ENCODE measurements around the gene PDCD4.

Gene PDCD4

DNA sequence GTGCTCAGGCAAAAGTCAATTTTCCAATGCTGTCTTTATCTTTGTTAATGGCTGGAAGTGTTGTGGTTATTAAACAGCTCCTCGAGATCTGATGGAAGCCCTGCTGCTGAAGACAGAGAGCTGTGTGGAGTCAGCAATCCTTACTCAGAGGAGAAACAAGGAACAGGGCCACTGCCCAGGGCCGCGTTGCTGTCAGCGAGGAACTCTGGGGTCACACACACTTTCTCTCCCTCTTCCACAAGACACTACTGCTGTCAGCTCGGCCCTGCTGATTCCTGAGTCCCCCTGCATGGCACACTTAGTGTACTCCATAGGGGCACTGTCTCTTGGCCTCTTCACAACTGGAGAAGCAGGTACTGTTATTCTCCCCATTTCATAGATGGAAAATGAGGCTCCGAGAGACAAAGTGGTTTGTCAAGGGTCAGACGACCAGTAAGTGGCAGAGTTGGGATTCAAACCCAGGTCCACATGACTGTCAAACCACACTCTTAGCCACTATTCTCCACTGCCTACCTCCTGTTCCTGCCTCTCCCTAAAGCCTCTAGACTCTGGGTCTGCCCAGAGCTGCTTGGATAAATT, 29.3 kb upstream of the PDCD4 start:
- no peak for DNase-seq (ENCODE audit: low spot score)

DNA sequence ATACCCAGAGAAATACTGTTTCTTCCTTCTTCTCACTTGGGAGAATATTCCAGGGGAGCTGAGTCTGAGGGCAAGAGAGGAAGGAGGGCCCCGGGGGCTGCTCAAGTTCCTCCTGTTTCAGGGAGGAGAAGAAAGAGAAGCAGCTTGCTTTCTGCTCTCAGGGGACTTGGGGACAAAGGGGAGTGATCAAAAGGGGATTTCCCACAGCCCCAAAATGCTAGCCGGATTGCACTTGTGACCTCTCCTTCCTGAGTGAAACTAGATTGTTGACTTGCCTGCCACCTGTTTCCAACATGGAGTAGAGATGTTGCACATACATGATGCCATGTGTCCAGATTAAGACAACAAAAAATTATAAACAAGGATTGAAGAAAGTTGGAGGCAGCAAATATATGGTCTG, 28.7 kb upstream of the PDCD4 start:
- peak; percentile 76 for DNase-seq (ENCODE audit: low spot score)

- no peak for DNase-seq (ENCODE audit: low spot score)
Observed at GRCh38 chr10:110843796-110844616, 27.7 kb upstream of the PDCD4 start.

DNA sequence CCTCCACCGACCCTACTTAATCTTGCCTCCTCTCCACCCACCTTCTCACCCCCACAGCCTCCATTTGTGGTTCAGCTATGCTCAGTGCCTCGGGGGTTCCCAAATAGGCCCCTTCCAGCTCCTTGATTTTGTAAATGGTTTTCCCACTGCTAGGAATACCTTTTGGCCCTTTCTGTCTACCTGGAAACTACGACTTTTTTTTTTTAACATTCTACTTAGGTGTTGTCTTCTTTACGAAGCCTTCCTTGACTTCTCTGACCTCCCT, 27.2 kb upstream of the PDCD4 start:
- DNase-seq (ENCODE audit: low spot score), result no peak

- no peak for DNase-seq (ENCODE audit: low spot score)
Observed at GRCh38 chr10:110845192-110845755, 26.5 kb upstream of the PDCD4 start.

DNA sequence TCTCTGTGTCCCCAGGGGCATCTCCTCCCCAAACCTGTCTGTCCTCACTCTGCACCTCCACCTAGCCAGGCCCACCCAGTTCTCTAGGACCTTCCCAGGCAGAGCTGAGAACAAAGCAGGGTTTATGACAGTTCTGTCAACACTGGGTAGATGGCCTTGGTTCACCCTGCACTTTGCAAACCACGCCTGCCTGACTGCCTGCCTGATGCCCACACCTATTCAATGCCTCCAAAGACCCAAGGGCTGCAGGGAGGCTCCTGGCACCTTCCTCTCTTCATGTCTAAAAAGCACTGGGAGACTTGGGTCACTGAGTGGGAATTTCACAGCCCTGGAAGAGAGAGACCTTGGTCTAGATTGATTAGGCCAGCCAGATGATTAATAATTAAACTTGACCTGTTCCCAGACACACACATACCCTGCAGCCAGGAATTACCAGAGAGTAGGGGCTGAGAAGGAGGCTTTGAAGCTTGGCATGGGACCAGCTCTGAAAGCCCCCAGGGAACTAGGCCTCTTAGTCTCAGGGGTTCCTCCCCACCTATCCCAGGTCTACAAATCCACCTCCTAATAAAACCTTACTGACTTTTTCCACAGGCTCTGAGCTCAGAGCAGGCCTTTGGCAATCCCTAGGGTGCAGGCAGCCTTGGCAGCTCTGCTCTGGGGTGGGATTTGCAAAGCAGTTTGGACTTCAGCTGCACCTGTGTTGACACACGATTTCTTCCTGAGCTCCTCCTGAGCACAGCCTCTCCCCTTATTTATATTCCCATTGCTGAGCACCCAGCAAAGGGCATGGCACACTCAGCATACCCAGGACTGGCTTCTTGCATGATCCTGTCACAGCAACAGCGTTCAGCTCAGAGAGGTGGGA, 25.7 kb upstream of the PDCD4 start:
- DNase-seq (ENCODE audit: low spot score), result no peak

GRCh38 chr10:110847374-110847773, 24.4 kb upstream of the PDCD4 start:
- no peak for DNase-seq (ENCODE audit: low spot score)

- DNase-seq (ENCODE audit: low spot score), result no peak
Observed at GRCh38 chr10:110848106-110848505, 23.6 kb upstream of the PDCD4 start.

DNA sequence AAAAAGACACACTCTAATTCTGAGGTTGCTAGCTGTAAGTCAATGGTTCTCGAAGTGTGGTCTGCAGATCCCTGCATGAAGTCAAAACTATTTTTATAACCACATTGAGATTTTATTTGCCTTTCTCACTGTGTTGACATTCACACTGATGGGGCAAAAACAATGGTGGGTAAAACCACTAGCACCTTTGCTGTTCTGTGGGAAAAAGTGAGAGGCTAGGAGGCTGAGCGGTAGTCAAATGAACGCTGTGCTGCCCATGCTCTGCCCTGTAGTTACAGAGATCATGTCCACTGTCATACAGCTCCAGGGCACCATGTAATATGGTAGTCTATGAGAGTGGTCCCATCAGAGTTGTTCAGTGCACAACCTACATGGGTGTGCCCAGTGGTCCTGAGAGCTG, 21.6 kb upstream of the PDCD4 start:
- no peak for DNase-seq (ENCODE audit: low spot score)

DNA sequence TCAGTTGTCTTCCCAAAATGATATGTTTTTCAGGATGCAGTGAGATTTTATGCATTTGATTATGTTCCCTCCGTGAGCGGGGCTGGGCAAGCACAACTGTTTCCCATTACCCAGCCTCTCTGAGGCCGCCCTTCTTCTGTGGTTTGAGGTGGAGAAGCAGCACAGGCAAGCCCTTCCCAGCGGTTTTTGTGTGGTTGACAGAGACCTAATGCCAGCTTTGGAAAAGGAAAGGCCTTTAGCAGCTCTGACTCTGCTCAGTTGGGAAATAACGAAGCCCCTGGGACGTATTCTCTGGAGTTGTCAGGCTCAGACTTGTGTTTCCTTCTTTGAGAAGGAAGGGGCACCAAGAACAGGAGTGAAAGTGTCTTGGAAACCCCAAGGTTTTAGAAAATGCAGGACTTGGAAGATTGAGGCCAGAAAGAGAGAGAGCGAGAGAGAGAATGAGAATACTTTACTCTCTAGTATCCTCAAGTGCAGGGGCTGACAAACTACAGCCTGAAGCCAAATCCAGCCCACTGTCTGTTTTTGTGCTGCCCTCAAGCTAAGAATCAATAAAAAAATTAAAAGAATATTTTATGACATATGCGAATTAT, 20.6 kb upstream of the PDCD4 start:
- no peak for DNase-seq (ENCODE audit: low spot score)

GRCh38 chr10:110852255-110852896, 19.4 kb upstream of the PDCD4 start:
- DNase-seq (ENCODE audit: low spot score), result peak; percentile 50

DNA sequence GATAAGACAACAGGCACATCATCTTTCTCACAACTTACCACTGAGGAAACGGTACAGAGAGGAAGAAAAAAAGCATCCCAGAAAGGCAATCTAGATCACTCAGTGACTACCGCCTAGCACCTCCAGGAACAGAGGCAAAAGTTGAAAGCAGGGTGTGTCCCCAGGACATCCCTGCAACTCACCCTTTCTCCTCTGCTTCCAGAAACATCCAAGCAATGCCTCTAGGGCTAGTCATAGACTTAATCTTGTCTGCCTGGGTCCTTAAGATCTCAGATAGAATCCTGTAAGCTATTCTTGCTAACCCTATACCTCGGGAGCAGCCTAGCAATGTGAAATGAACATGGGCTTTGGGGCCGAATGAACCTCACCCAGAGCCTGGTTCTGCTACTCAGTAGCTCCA, 18.8 kb upstream of the PDCD4 start:
- DNase-seq (ENCODE audit: low spot score), result no peak

- no peak for DNase-seq (ENCODE audit: low spot score)
Observed at GRCh38 chr10:110853921-110854605, 17.7 kb upstream of the PDCD4 start.

- peak; percentile 43 for DNase-seq (ENCODE audit: low spot score)
Observed at GRCh38 chr10:110857265-110858171, 14.2 kb upstream of the PDCD4 start.

GRCh38 chr10:110858297-110858934, 13.3 kb upstream of the PDCD4 start:
- no peak for DNase-seq (ENCODE audit: low spot score)

DNA sequence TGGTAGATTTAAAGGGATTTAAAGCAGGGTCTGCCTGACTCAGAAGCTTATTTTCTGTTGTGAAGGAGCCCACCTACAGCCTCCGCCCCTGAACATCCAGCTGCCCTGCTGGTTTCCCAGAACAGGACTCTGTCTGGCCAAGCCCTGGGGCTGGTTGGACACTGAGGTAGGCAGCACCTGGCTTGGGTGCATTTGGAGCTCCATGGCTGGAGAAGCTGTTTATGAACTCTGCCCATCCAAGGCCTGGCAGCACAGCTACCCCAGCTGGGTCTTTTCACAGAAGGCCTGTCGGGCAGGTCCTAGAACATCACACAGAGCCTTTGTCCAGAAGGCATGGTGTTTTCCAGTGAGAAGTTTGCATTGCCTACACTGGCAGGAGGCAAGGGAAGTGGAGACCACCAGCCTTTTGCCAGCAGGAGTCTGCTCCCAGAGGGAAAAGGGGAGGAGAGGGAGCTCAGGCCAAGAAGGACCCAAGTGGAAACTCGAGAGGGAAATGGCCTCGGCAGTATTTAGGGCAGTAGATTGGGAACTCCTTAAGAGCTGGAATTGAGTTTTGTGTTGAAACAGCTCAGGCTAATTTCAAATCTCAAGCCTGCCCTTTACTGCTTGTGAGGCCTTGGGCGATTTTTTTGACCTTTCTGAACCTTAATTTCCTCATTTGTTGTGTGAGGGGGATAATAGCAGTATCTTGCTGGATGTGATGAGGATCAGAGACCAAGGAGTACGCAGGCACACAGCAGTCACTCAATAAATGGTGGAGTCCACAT, 12.3 kb upstream of the PDCD4 start:
- DNase-seq (ENCODE audit: low spot score), result no peak

- no peak for DNase-seq (ENCODE audit: low spot score)
Observed at GRCh38 chr10:110859973-110860376, 11.8 kb upstream of the PDCD4 start.

GRCh38 chr10:110860576-110861241, 11.0 kb upstream of the PDCD4 start:
- no peak for DNase-seq (ENCODE audit: low spot score)
